AG04450 (cell line): Measurements from ENCODE around the gene SFMBT2. TPM values are rescaled to one million over a fixed set of nuclear protein-coding genes. Genes with fewer than 3 reads are reported as not detected.

ENCODE experiments used
- CTCF ChIA-PET: fragments of 300-600, 350-600 bp; formaldehyde crosslinking; extraction: SDS; loops from one replicate; lab custom pipeline; 2022; ENCODE audit warnings: antibody characterized with exemption, inconsistent platforms; lab: Charles Lee
- POLR2A ChIA-PET: fragments of 350-600 bp; formaldehyde crosslinking; extraction: SDS; loops from one replicate; lab custom pipeline; 2021; ENCODE audit warnings: antibody characterized with exemption, inconsistent platforms; lab: Yijun Ruan, JAX
- DNase-seq: peaks from one replicate; pipeline ENCODE4 v3.0.0-alpha.2; 2011; ENCODE audit warnings: low read depth, low spot score
- H3K27ac ChIP-seq: one replicate; pipeline ENCODE4 v1.5.1; 2012; ENCODE audit warnings: low read depth, low read length, control low read depth
- H3K27me3 ChIP-seq: one replicate; pipeline ENCODE4 v1.6.0; 2012; ENCODE audit warnings: low read length; ENCODE audit not compliant: control insufficient read depth, insufficient read depth
- H3K4me3 ChIP-seq: 2 replicates; pipeline ENCODE4 v1.5.1; 2011; ENCODE audit warnings: mild to moderate bottlenecking, low read depth, low read length, control low read depth
- H3K9me3 ChIP-seq: 2 replicates; pipeline ENCODE4 v1.5.1; 2012; ENCODE audit warnings: low read length; ENCODE audit not compliant: control insufficient read depth, insufficient read depth
- CTCF ChIP-seq: IDR thresholded peaks from 2 replicates; pipeline ENCODE4 v1.5.1; 2011; ENCODE audit warnings: low read depth, low read length, control low read depth, inconsistent platforms
- polyA plus RNA-seq: library from polyadenylated mRNA; depleted of rRNA; stranded (reverse); fragments of >200 nt; gene quantifications from 2 replicates; pipeline ENCODE4 v1.2.3, GENCODE V29; 2011

Gene SFMBT2
- polyA plus RNA-seq, 1 experiment: 1.4 TPM

GRCh38 chr10:7291487-7292270 is 119.2 kb downstream of the SFMBT2 start:
- H3K9me3 ChIP-seq: peaks cover 4% of the 10 kb centered on the region; the same call in 1 of the 2 replicates
- no peak overlapping the region for H3K27ac ChIP-seq
- H3K4me3 ChIP-seq: no peak overlapping the region
- ChIA-PET POLR2A (no interaction called here), CTCF (no interaction called here)
- no peak for DNase-seq
- H3K27me3 ChIP-seq: no peaks in the 10 kb centered on the region
- TF ChIP-seq CTCF: no peak

GRCh38 chr10:7288060-7288690 is 122.7 kb downstream of the SFMBT2 start:
- POLR2A ChIA-PET: no interaction called here
- TF ChIP-seq CTCF: no peak

DNA sequence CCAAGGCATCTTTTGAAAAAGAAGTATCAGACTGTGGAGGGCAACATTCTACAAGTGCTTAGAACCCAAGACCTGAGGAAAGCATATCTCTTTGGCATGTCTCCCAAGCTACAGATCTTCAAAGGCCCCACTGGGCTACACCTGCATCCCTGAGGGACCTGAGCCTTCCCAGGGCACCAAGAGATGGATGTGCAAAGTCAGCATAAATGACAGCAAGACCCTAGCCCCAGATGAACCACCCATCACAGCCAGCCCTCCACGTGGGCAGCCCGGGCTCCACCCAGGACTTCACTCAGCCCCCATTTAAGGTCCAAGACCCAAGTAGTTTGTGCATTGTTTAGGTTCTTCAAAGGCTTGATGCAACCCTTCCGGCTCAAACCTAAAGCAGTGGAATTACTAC is 123.5 kb downstream of the SFMBT2 start:
- POLR2A ChIA-PET: no interaction called here
- DNase-seq: no peak
- H3K27me3 ChIP-seq: no peaks in the 10 kb centered on the region

More at GRCh38 chr10:7288060-7288690, 122.7 kb downstream of the SFMBT2 start:
- Histone ChIP-seq H3K27ac (no peak overlapping the region), H3K9me3 (peaks cover 4% of the 10 kb centered on the region; the same call in 1 of the 2 replicates), H3K4me3 (no peak overlapping the region), H3K27me3 (no peaks in the 10 kb centered on the region)
- CTCF ChIA-PET: interaction anchor here (0.7 kb wide), 1 partner anchor 9 kb away, joined by 3 read pairs; no protein-coding TSS in a partner anchor
- no peak for DNase-seq

DNA sequence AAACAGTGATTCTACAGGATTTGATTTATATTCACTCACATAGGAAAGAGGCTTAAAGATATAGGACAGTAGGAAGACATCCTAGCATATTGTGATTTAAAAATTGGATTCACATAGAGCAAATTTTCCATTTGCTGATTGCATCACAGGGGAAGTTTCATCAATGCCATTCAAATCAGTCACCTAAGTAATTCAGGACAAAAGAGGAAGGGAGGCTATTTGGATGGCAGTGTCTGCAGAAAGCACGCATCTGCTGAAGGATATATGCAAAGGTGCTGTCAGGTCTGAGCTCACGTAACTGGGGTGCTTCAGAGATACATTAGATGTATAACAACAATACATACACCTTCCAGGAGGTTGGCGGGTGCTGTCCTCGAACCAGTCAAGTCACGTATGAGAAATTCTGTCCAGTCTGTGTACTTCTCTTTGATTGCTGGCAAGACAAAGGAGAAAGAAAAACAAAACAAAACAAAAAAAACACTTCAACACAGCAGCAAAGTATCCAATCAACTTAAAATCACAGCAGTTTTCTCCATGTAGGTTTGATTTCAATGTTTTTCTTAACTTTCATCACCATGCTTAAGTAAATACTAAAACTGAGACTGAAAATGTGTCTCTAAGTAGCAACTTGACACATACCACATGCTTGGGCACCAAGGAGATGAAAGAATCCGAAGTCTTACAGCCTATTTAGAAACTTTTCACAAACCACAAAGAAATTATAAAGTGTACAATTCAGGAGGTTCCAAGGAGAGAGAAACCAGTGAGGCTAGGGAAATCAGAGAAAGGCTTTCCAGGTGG is 125.1 kb downstream of the SFMBT2 start:
- Histone ChIP-seq H3K9me3 (peaks cover 4% of the 10 kb centered on the region; the same call in 1 of the 2 replicates), H3K4me3 (no peak overlapping the region), H3K27me3 (no peaks in the 10 kb centered on the region), H3K27ac (no peak overlapping the region)
- no peak for DNase-seq
- no peak for TF ChIP-seq CTCF
- CTCF ChIA-PET: no interaction called here
- POLR2A ChIA-PET: no interaction called here

More for the DNA sequence above, 123.5 kb downstream of the SFMBT2 start:
- Histone ChIP-seq H3K27ac (no peak overlapping the region), H3K4me3 (no peak overlapping the region), H3K9me3 (peaks cover 4% of the 10 kb centered on the region; the same call in 1 of the 2 replicates)
- CTCF ChIA-PET: no interaction called here
- TF ChIP-seq CTCF: no peak
